ENCODE data around the gene SHISA8.

The SHISA8 gene

DNA sequence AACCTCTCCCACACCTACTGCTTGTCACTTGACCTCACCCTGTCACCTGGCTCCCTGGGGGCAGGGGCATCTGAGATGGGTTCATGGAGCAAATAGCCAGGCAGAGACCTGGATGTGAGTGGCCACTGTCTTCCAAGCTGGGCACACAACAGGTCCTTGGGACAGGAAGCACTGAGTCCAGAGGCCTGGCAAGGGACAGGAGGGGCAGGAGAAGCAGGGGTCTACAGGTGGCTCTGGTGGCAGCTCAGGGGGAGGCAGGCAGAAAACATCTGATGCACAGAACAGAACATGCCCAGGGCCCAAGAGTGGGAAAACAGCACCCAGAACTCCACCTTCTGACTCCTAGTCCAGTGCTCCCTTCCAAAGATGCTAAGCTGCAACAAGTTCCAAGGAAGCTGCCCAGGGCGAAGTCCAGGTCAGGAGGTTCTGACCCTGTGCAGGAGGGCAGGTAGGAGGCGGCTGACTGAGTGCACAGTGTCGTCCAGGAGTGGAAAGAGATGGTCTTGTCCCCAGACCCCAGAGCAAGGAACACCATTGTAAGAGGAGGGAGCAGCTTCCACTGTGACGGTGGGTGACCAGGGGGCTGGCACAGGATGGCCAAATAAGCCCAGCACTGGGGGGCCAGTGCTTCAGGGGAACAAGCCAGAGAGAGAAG is 8.2 kb upstream of the SHISA8 start:
- TF ChIP-seq, protein P1, sequence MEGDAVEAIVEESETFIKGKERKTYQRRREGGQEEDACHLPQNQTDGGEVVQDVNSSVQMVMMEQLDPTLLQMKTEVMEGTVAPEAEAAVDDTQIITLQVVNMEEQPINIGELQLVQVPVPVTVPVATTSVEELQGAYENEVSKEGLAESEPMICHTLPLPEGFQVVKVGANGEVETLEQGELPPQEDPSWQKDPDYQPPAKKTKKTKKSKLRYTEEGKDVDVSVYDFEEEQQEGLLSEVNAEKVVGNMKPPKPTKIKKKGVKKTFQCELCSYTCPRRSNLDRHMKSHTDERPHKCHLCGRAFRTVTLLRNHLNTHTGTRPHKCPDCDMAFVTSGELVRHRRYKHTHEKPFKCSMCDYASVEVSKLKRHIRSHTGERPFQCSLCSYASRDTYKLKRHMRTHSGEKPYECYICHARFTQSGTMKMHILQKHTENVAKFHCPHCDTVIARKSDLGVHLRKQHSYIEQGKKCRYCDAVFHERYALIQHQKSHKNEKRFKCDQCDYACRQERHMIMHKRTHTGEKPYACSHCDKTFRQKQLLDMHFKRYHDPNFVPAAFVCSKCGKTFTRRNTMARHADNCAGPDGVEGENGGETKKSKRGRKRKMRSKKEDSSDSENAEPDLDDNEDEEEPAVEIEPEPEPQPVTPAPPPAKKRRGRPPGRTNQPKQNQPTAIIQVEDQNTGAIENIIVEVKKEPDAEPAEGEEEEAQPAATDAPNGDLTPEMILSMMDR (IDR thresholded peaks at IDR 0.05; ENCODE audit: low read depth, low read length): no peak
- DNase-seq (ENCODE audit: extremely low read depth, low read depth): no peak

DNA sequence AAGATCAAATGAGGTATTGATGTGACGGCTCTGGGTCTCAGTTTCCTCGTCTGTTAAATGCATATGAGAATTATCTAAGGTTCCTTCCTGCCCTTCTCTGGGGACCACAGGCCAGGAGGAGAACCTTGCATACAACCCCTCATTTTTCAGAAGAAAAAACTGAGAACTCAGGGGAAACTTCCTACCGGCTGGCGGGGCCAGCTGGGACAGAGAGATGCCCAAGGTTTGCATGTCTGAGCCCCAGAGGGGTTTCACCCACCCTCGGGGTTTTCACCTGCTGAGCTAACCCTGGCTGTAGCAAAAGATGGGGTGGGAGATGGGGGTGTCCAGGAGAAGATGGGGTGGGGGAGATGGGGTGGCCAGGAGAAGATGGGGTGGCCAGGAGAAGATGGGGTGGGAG is 7.5 kb upstream of the SHISA8 start:
- DNase-seq (ENCODE audit: extremely low read depth, low read depth): no peak
- TF ChIP-seq, protein P1 (IDR thresholded peaks at IDR 0.05; ENCODE audit: low read depth, low read length): no peak

DNA sequence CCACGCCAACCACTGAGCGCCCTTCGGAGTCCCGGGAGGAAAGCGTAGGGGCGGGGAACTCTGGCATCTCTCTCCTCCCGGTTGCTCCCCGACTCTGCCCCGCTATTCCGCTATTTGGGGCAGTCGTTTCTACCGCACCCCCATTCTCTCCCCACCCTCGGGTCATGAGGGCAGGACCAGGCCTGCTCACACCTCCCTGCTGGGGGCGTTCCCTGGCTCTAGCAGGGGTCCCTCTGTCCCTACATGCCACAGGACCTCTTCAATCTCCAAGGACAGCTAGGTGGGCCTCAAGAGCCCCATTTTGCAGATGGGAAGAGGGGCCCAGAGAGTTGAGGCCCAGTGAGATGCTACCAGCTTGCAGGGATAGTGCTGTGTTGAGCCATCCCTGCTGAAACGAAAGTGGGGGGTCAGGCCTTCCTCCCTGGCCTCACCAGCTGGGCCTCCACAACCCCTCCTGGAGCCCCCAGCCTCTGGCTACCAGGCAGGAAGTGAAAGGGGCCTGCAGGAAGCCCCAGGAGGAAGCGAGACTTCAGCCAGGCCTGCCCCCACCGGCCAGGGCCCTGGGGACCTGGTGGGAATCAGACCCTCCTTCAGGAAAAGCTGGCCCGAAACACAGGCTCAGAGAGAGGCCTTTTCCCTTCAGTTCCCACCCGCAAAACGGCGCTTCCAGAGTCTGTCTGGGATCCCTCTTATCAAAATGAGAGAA is 5.5 kb upstream of the SHISA8 start:
- TF ChIP-seq, protein P1 (IDR thresholded peaks at IDR 0.05; ENCODE audit: low read depth, low read length): no peak
- no peak for DNase-seq (ENCODE audit: extremely low read depth, low read depth)

DNA sequence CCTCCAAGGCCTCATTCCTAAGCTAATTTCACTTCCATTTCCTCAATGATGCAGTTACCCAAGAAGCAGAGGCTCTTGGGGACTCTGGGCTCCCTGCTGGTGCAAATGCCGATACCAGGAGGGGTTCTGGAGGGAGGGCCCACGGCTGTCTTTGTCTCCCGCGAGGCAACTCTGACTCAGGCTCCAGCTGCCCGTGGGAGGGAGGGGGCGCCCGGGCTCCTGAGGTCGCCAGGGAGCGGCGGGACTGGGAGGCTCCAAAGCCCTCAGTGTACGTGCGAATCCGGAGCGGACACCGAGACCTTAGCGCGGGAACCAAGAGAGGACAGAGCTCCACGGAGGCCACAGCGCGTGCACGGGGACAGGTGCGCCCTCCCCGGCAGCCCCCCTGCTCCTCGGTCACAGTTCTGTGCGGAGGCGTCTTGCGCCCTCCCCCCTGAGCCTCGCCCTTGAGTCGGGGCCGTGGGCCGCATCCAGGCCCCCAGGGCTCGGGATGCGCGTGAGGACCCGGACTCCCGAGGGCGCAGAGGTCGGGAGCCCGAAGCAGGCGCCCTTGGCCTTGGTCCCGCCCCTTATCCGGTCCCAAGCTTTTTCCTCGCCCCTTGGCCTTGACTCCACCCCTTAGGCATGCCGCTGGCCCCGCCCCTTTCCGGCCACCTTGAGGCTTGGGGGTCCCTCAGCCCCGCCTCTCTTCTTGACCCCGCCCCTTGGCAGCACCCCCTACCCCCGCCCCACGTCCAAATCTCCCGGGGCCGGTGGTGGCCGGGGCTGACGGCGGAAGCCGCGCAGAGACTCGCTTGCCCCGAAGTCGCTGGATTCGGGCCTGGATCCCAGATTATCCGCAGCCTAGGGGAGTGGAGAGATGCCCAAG is 4.7 kb upstream of the SHISA8 start:
- TF ChIP-seq, protein P1 (IDR thresholded peaks at IDR 0.05; ENCODE audit: low read depth, low read length): no peak
- DNase-seq (ENCODE audit: extremely low read depth, low read depth): no peak

DNA sequence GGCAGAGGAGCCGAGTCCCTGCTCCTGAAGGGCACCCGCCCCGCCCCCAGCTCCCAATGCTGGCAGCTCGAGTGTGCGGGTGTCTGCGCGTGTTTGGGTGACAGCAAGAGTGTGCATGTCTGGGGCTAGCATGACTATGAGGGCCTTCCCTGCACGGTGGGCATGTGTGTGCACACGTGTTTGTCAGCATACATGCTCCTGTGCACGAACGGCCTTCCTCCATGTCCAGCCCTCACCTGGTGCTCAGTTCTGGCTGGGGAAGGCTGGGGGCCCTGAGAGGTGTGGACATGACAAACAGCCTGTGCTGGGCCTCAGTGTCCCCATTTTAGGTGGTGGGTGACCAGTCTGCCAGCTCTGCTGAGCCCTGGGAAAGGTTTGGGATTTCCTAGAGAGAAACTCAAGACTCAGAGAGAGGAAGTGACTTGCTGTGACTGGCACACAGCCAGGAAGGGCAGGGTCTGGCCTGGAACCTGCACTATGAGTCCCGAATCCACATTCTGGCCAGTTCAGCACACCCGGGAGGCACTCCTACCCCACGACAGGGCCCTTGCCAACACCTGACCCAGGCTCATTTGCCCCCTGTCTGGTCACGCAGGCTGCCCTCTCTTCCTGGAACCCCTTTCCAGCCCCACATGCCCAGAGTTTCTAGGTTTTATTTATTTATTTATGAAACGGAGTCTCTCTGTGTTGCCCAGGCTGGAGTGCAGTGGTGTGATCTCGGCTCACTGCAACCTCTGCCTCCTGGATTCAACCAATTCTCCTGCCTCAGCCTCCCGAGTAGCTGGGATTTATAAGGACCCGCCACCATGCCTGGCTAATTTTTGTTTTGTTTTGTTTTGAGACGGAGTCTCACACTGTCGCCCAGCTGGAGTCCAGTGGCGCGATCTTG is 3.3 kb upstream of the SHISA8 start:
- TF ChIP-seq, protein P1 (IDR thresholded peaks at IDR 0.05; ENCODE audit: low read depth, low read length): no peak
- no peak for DNase-seq (ENCODE audit: extremely low read depth, low read depth)

DNA sequence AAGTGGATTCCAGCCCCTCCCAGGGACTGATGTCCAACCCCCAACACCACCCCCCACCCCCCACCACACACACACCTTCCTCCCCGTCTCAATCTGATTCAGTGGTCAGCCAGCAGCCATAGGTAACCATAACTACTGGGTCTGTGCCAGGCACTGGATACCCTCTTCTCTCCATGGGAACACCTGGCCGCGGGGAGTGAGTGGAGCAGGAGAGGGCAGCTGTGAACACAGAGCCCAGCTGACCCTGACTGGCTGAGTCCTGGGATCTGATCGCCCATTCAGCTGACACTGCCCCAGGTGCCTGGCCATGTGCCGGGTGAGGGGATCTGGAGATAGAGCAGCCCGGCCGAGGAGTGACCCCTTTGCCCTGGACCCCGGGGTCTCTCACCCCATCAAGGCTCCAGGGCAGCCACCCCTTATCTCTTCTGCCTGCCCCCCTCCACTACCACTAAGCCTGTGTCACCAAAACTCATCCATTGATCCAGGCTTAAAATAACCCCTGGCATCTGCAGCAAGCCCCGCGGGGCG is 2.6 kb upstream of the SHISA8 start:
- no peak for DNase-seq (ENCODE audit: extremely low read depth, low read depth)
- TF ChIP-seq, protein P1 (IDR thresholded peaks at IDR 0.05; ENCODE audit: low read depth, low read length): no peak
